GM19238 (cell line): ENCODE measurements around the gene ATRN.

Experiments
- DNase-seq: peaks from one replicate; pipeline ENCODE4 v3.0.0; 2011; ENCODE audit warnings: low spot score; ENCODE audit not compliant: insufficient read length

Gene ATRN

GRCh38 chr20:3622406-3622805 lies 151.6 kb downstream of the ATRN start:
- DNase-seq = no peak

GRCh38 chr20:3627476-3627875 lies 156.7 kb downstream of the ATRN start:
- no peak for DNase-seq

GRCh38 chr20:3628502-3629314 lies 157.9 kb downstream of the ATRN start:
- no peak for DNase-seq

- no peak for DNase-seq
These were observed 159.1 kb downstream of the ATRN start for GRCh38 chr20:3629893-3630292.

- DNase-seq = no peak
These were observed 159.6 kb downstream of the ATRN start for GRCh38 chr20:3630429-3630828.

GRCh38 chr20:3631534-3631933 lies 160.7 kb downstream of the ATRN start:
- DNase-seq = no peak

- DNase-seq = no peak
These were observed 161.6 kb downstream of the ATRN start for GRCh38 chr20:3632311-3633004.

- no peak for DNase-seq
These were observed 163.2 kb downstream of the ATRN start for GRCh38 chr20:3633913-3634478.

GRCh38 chr20:3635346-3635745 lies 164.5 kb downstream of the ATRN start:
- no peak for DNase-seq

GRCh38 chr20:3640259-3640658 lies 169.4 kb downstream of the ATRN start:
- DNase-seq = no peak

- DNase-seq = no peak
These were observed 174.7 kb downstream of the ATRN start for GRCh38 chr20:3645309-3646066.

GRCh38 chr20:3646067-3646440 lies 175.2 kb downstream of the ATRN start:
- DNase-seq = no peak

GRCh38 chr20:3646651-3647050 lies 175.8 kb downstream of the ATRN start:
- DNase-seq = no peak

GRCh38 chr20:3647473-3647872 lies 176.7 kb downstream of the ATRN start:
- DNase-seq = no peak

GRCh38 chr20:3648951-3649350 lies 178.1 kb downstream of the ATRN start:
- DNase-seq = no peak

- DNase-seq = no peak
These were observed 180.6 kb downstream of the ATRN start for GRCh38 chr20:3651204-3651962.

GRCh38 chr20:3652221-3652620 lies 181.4 kb downstream of the ATRN start:
- DNase-seq = no peak

- DNase-seq = no peak
These were observed 182.1 kb downstream of the ATRN start for GRCh38 chr20:3652676-3653596.

- DNase-seq = no peak
These were observed 183.1 kb downstream of the ATRN start for GRCh38 chr20:3653921-3654320.
